Measurements from ENCODE around the gene SDK1.

Gene SDK1

GRCh38 chr7:4158441-4159153 lies 857.5 kb downstream of the SDK1 start:
- TF ChIP-seq MYC (IDR thresholded peaks at IDR 0.05; ENCODE audit: low read depth, low read length) (no peak), CTCF (IDR thresholded peaks at IDR 0.05; ENCODE audit: low read depth, low read length) (no peak), POLR2A (IDR thresholded peaks at IDR 0.05; ENCODE audit: extremely low read depth, insufficient read length) (no peak)
- no peak overlapping the region for H3K4me3 ChIP-seq (ENCODE audit: low read depth, low read length)
- no peak for DNase-seq (ENCODE audit: low read depth)

- no peak overlapping the region for H3K4me3 ChIP-seq (ENCODE audit: low read depth, low read length)
- TF ChIP-seq POLR2A (IDR thresholded peaks at IDR 0.05; ENCODE audit: extremely low read depth, insufficient read length) (no peak), MAX (IDR thresholded peaks at IDR 0.05; ENCODE audit: low read depth, low read length) (no peak), CTCF (IDR thresholded peaks at IDR 0.05; ENCODE audit: low read depth, low read length) (no peak), MYC (IDR thresholded peaks at IDR 0.05; ENCODE audit: low read depth, low read length) (no peak)
- DNase-seq (ENCODE audit: low read depth): no peak
These were observed 858.1 kb downstream of the SDK1 start for GRCh38 chr7:4159154-4159501.

- H3K4me3 ChIP-seq (ENCODE audit: low read depth, low read length): no peak overlapping the region
- TF ChIP-seq MAX (IDR thresholded peaks at IDR 0.05; ENCODE audit: low read depth, low read length) (no peak), CTCF (IDR thresholded peaks at IDR 0.05; ENCODE audit: low read depth, low read length) (no peak), POLR2A (IDR thresholded peaks at IDR 0.05; ENCODE audit: extremely low read depth, insufficient read length) (no peak), MYC (IDR thresholded peaks at IDR 0.05; ENCODE audit: low read depth, low read length) (no peak)
- DNase-seq (ENCODE audit: low read depth): no peak
These were observed 858.9 kb downstream of the SDK1 start for GRCh38 chr7:4159761-4160554.

- no peak for TF ChIP-seq CTCF (IDR thresholded peaks at IDR 0.05; ENCODE audit: low read depth, low read length)
- TF ChIP-seq MYC (IDR thresholded peaks at IDR 0.05; ENCODE audit: low read depth, low read length): no peak
- no peak for TF ChIP-seq POLR2A (IDR thresholded peaks at IDR 0.05; ENCODE audit: extremely low read depth, insufficient read length)
- TF ChIP-seq MAX (IDR thresholded peaks at IDR 0.05; ENCODE audit: low read depth, low read length): no peak
- no peak overlapping the region for H3K4me3 ChIP-seq (ENCODE audit: low read depth, low read length)
- no peak for DNase-seq (ENCODE audit: low read depth)
These were observed 862.0 kb downstream of the SDK1 start for GRCh38 chr7:4162884-4163564.

- no peak for TF ChIP-seq MAX (IDR thresholded peaks at IDR 0.05; ENCODE audit: low read depth, low read length)
- no peak for TF ChIP-seq POLR2A (IDR thresholded peaks at IDR 0.05; ENCODE audit: extremely low read depth, insufficient read length)
- TF ChIP-seq MYC (IDR thresholded peaks at IDR 0.05; ENCODE audit: low read depth, low read length): no peak
- no peak for TF ChIP-seq CTCF (IDR thresholded peaks at IDR 0.05; ENCODE audit: low read depth, low read length)
- DNase-seq (ENCODE audit: low read depth): no peak
- no peak overlapping the region for H3K4me3 ChIP-seq (ENCODE audit: low read depth, low read length)
These were observed 862.6 kb downstream of the SDK1 start for GRCh38 chr7:4163565-4164203.

Data from NB4 (cell line).